Amniotic epithelial cell (primary cell): ENCODE results near the gene NAT8.
"Not testable (repeated sequence)": the region's sequence is repeated elsewhere in the genome, so short reads cannot be mapped to it uniquely, and the experiment has no call there.

Experiments used
- DNase-seq: peaks from one replicate; pipeline ENCODE4 v3.0.0-alpha.2; 2010; ENCODE audit warnings: low read depth

Gene NAT8

GRCh38 chr2:73642338-73643018 is at the start of gene NAT8:
NAT8 (minus strand) TSS chr2:73642422; CDS start chr2:73641628, 794 bp downstream.
- DNase-seq, result no peak

GRCh38 chr2:73690372-73691088 is 48.3 kb upstream of the NAT8 start:
- DNase-seq, result peak; percentile 20

- not testable (repeated sequence) for DNase-seq
Measured at GRCh38 chr2:73688494-73688893, 46.3 kb upstream of the NAT8 start.

- no peak for DNase-seq
Measured at GRCh38 chr2:73685764-73686438, 43.7 kb upstream of the NAT8 start.

GRCh38 chr2:73684905-73685304 is 42.7 kb upstream of the NAT8 start:
- DNase-seq, result not testable (repeated sequence)

GRCh38 chr2:73684325-73684724 is 42.1 kb upstream of the NAT8 start:
- DNase-seq, result not testable (repeated sequence)

GRCh38 chr2:73679951-73680571 is 37.8 kb upstream of the NAT8 start:
- DNase-seq, result peak; percentile 12

- not testable (repeated sequence) for DNase-seq
Measured at GRCh38 chr2:73679237-73679636, 37.0 kb upstream of the NAT8 start.

GRCh38 chr2:73678008-73678407 is 35.8 kb upstream of the NAT8 start:
- DNase-seq, result not testable (repeated sequence)

GRCh38 chr2:73676211-73676610 is 34.0 kb upstream of the NAT8 start:
- not testable (repeated sequence) for DNase-seq

- DNase-seq, result not testable (repeated sequence)
Measured at GRCh38 chr2:73674696-73675157, 32.5 kb upstream of the NAT8 start.

GRCh38 chr2:73669976-73670375 is 27.8 kb upstream of the NAT8 start:
- not testable (repeated sequence) for DNase-seq

- not testable (repeated sequence) for DNase-seq
Measured at GRCh38 chr2:73667239-73667638, 25.0 kb upstream of the NAT8 start.

- no peak for DNase-seq
Measured at GRCh38 chr2:73654175-73654574, 12.0 kb upstream of the NAT8 start.

- DNase-seq, result no peak
Measured at GRCh38 chr2:73652348-73652747, 10.1 kb upstream of the NAT8 start.

- DNase-seq, result no peak
Measured at GRCh38 chr2:73651591-73652230, 9.5 kb upstream of the NAT8 start.

GRCh38 chr2:73647690-73648089 is 5.5 kb upstream of the NAT8 start:
- not testable (repeated sequence) for DNase-seq

- DNase-seq, result no peak
Measured at GRCh38 chr2:73641767-73642062, 507 bp downstream of the NAT8 start.

GRCh38 chr2:73640946-73641766 is 1.1 kb downstream of the NAT8 start:
- DNase-seq, result no peak

- peak; percentile 47 for DNase-seq
Measured at GRCh38 chr2:73640511-73640911, 1.7 kb downstream of the NAT8 start.

- no peak for DNase-seq
Measured at GRCh38 chr2:73638429-73638828, 3.8 kb downstream of the NAT8 start.
